Neutrophil (primary cell): ENCODE data around the gene DUSP16.

Experiments
- H3K27ac ChIP-seq: fragments of 200-600 bp; sonication (generic); 2 replicates; pipeline ENCODE4 v1.5.1; 2016; ENCODE audit warnings: mild to moderate bottlenecking, moderate library complexity
- H3K27me3 ChIP-seq: fragments of 200-600 bp; sonication (generic); 2 replicates; pipeline ENCODE4 v1.6.0; 2016; ENCODE audit warnings: mild to moderate bottlenecking
- H3K36me3 ChIP-seq: fragments of 200-600 bp; sonication (generic); 2 replicates; pipeline ENCODE4 v1.5.1; 2017
- H3K4me1 ChIP-seq, 2 experiments: fragments of 200-600 bp in 1 of 2; sonication (generic) in 1 of 2; 1 replicate in 1 of 2; 2 replicates in 1 of 2; pipeline versions ENCODE4 v1.5.1 to v1.6.1; 2013 to 2016; ENCODE audit warnings: low read depth in 1 of 2, low read length in 1 of 2, mild to moderate bottlenecking in 1 of 2, moderate library complexity in 1 of 2; ENCODE audit not compliant: control insufficient read depth in 1 of 2, insufficient read depth in 1 of 2
- H3K4me3 ChIP-seq, 2 experiments: fragments of 200-600 bp in 1 of 2; sonication (generic) in 1 of 2; 1 replicate in 1 of 2; 2 replicates in 1 of 2; pipeline ENCODE4 v1.5.1; 2013 to 2016; ENCODE audit warnings: low read depth in 1 of 2, low read length in 1 of 2, mild to moderate bottlenecking in 1 of 2, moderate library complexity in 1 of 2
- H3K9me3 ChIP-seq: fragments of 200-600 bp; sonication (generic); 2 replicates; pipeline ENCODE4 v1.5.1; 2016
- CTCF ChIP-seq: fragments of 200-600 bp; sonication (generic); IDR thresholded peaks from 2 replicates; pipeline ENCODE4 v1.5.1; 2016; ENCODE audit warnings: antibody characterized with exemption

The DUSP16 gene

DNA sequence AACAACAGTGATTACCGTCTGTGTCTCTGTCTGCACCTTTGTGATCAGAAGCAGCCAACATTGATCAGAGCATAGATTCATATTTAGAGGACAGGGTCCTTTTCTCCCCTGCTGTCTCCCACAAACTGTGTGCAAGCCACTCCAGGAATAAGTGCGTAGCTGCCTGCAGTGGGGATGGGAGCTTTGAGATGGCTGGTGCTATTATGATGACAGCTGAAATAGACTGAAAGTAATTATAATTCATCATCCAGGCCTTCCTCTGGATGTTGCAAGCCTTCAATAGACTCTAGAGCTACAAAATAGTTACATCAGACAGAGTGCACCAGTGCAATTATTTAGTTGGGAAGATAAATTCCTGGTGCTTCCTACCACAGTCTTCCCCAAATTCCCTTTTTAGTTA is 137.7 kb downstream of the DUSP16 start:
- Histone ChIP-seq H3K9me3 (no peaks in the 10 kb centered on the region), H3K4me3 (no peak overlapping the region), H3K27ac (no peak overlapping the region), H3K27me3 (no peaks in the 10 kb centered on the region), H3K36me3 (no peaks in the 10 kb centered on the region), H3K4me1 (peaks cover 8 to 13% of the 10 kb centered on the region in 2 experiments)
- no peak for TF ChIP-seq CTCF
